GM21390 (cell line): ENCODE measurements around the gene NGRN.
"Not testable (repeated sequence)": the region's sequence is repeated elsewhere in the genome, so short reads cannot be mapped to it uniquely, and the experiment has no call there.

ENCODE experiments used
- ATAC-seq: cut with Tn5 transposase; IDR thresholded peaks from one replicate; pipeline ENCODE4 v1.9.1; 2021; ENCODE audit not compliant: unreplicated experiment

NGRN gene

GRCh38 chr15:90233387-90234095 lies 31.9 kb upstream of the NGRN start, which contains the start of gene CIB1:
Gene CIB1, minus strand, starts transcription at chr15:90233941. Its CDS starts 56 bp downstream, at chr15:90233885.
- peak; percentile 81 for ATAC-seq

- peak; percentile 63 for ATAC-seq
Observed at GRCh38 chr15:90234096-90234988, 31.1 kb upstream of the NGRN start, which contains the start of gene GDPGP1. Gene GDPGP1, plus strand, starts transcription at chr15:90234209. Its CDS starts 6,700 bp downstream, at chr15:90240909.

- no peak for ATAC-seq
Observed at GRCh38 chr15:90239371-90239770, 26.1 kb upstream of the NGRN start.

- ATAC-seq = no peak
Observed at GRCh38 chr15:90240856-90241255, 24.6 kb upstream of the NGRN start.

- no peak for ATAC-seq
Observed at GRCh38 chr15:90241343-90242192, 23.9 kb upstream of the NGRN start.

GRCh38 chr15:90243943-90244639 lies 21.4 kb upstream of the NGRN start:
- ATAC-seq = no peak

- no peak for ATAC-seq
Observed at GRCh38 chr15:90248789-90249202, 16.7 kb upstream of the NGRN start.

- ATAC-seq = no peak
Observed at GRCh38 chr15:90249203-90249863, 16.1 kb upstream of the NGRN start, which contains the start of gene TTLL13. Gene TTLL13, plus strand, starts transcription at chr15:90249556. Its CDS starts 1,075 bp downstream, at chr15:90250631.

GRCh38 chr15:90257776-90258175 lies 7.7 kb upstream of the NGRN start:
- no peak for ATAC-seq

GRCh38 chr15:90259524-90259923 lies 5.9 kb upstream of the NGRN start:
- peak; percentile 86 for ATAC-seq

GRCh38 chr15:90260731-90261130 lies 4.7 kb upstream of the NGRN start:
- ATAC-seq = not testable (repeated sequence)

GRCh38 chr15:90261811-90262210 lies 3.7 kb upstream of the NGRN start:
- no peak for ATAC-seq

GRCh38 chr15:90262426-90262825 lies 3.0 kb upstream of the NGRN start:
- ATAC-seq = no peak

- no peak for ATAC-seq
Observed at GRCh38 chr15:90264671-90265070, 801 bp upstream of the NGRN start.

GRCh38 chr15:90266061-90266431 lies 574 bp downstream of the NGRN start:
- peak; percentile 13 for ATAC-seq

GRCh38 chr15:90266485-90266884 lies 1.0 kb downstream of the NGRN start:
- ATAC-seq = no peak

GRCh38 chr15:90268415-90268814 lies 2.9 kb downstream of the NGRN start:
- ATAC-seq = no peak

- no peak for ATAC-seq
Observed at GRCh38 chr15:90270502-90271150, 5.2 kb downstream of the NGRN start.

GRCh38 chr15:90271459-90272166 lies 6.1 kb downstream of the NGRN start:
- no peak for ATAC-seq
